ENCODE results near the gene RAP2A.

GRCh38 chr13:97454699-97455098, 20.7 kb downstream of the RAP2A start:
- TF ChIP-seq CTCF (IDR thresholded peaks at IDR 0.05; ENCODE audit: insufficient read depth, low read depth, low read length) (no peak), EZH2 (IDR thresholded peaks at IDR 0.05; ENCODE audit: insufficient read depth, low read length) (no peak)
